Lung (tissue), 12 donors: ENCODE results near the gene NXF3. TPM values are rescaled to one million over a fixed set of nuclear protein-coding genes. Genes with fewer than 3 reads are reported as not detected.

Experiments used
- ATAC-seq: fragments of 200-7000 bp; cut with Tn5 transposase; one replicate; pipeline ENCODE4 v1.9.1; 2020; ENCODE audit warnings: moderate number of reproducible peaks; ENCODE audit not compliant: insufficient read depth, low FRiP score
- DNase-seq, 3 donors: peaks; one replicate each; pipeline ENCODE4 v3.0.0-alpha.2; 2013 to 2017
- H3K27ac ChIP-seq, 2 donors: one replicate each; pipeline ENCODE4 v1.5.1; 2013; ENCODE audit warnings: mild to moderate bottlenecking in 2 of 2, moderate library complexity in 2 of 2, control low read depth in 1 of 2, inconsistent platforms in 1 of 2, low read depth in 1 of 2, low read length in 1 of 2
- H3K27me3 ChIP-seq, 3 donors: one replicate each; pipeline ENCODE4 v1.5.1; 2013; ENCODE audit warnings: low read length in 2 of 3; ENCODE audit not compliant: control insufficient read depth in 3 of 3, insufficient read depth in 3 of 3
- H3K36me3 ChIP-seq, 4 donors: one replicate each; pipeline ENCODE4 v1.5.1; 2013; ENCODE audit warnings: low read length in 4 of 4, mild to moderate bottlenecking in 1 of 4, moderate library complexity in 1 of 4; ENCODE audit not compliant: control insufficient read depth in 4 of 4, insufficient read depth in 4 of 4
- H3K4me1 ChIP-seq, 5 donors: one replicate each; pipeline ENCODE4 v1.5.1; 2013; ENCODE audit warnings: low read length in 5 of 5, mild to moderate bottlenecking in 2 of 5, moderate library complexity in 1 of 5; ENCODE audit not compliant: control insufficient read depth in 5 of 5, insufficient read depth in 5 of 5
- H3K4me3 ChIP-seq: one replicate; pipeline ENCODE4 v1.5.1; 2013; ENCODE audit warnings: mild to moderate bottlenecking, control low read depth, moderate library complexity
- H3K9ac ChIP-seq, 2 donors: one replicate each; pipeline ENCODE4 v1.5.1; 2013; ENCODE audit warnings: low read length in 2 of 2, control low read depth in 1 of 2; ENCODE audit not compliant: insufficient read depth in 1 of 2
- H3K9me3 ChIP-seq, 4 donors: one replicate each; pipeline ENCODE4 v1.5.1; 2013; ENCODE audit warnings: low read length in 3 of 4, mild to moderate bottlenecking in 1 of 4, moderate library complexity in 1 of 4; ENCODE audit not compliant: control insufficient read depth in 4 of 4, insufficient read depth in 3 of 4
- CTCF ChIP-seq: IDR thresholded peaks from 2 replicates; pipeline ENCODE4 v1.5.1; 2012; ENCODE audit warnings: mild to moderate bottlenecking; ENCODE audit errors: control extremely low read depth, extremely low read depth
- WGBS, 2 donors: extraction: QIAGEN DNeasy Blood & Tissue Kit; methylation state at CpG; one replicate each; pipeline ENCODE4 v1.1.7; 2013; 5-methylcytosine and 5-hydroxymethylcytosine counted together
- polyA plus RNA-seq, 2 donors: library from polyadenylated mRNA; stranded (reverse); fragments of 200-250 nt; gene quantifications; one replicate each; pipeline ENCODE4 v1.2.1, GENCODE V29; 2013
- total RNA-seq, 2 donors: library from RNA; depleted of rRNA in 1 of 2; stranded (reverse); fragments of >200 nt in 1 of 2; gene quantifications; one replicate each; pipeline ENCODE4 v1.2.1, GENCODE V29; 2014 to 2021
- donor health status: control.
- donor health status: control.
- donor health status: Bipolar disorder and iron deficiency.
- donor health status: healthy.
- donor health status: DM: yes; HTN: yes; CAD: no.

Gene NXF3
- total and polyA plus RNA-seq, 4 donors: 1.6 to 3.9 (median 2.6) TPM

- Histone ChIP-seq H3K4me3 (no peak overlapping the region), H3K27ac (no peak overlapping the region), H3K9me3 (peaks cover 0 to 3% (median 0%) of the 10 kb centered on the region in 4 donors), H3K27me3 (peaks cover 0 to 2% (median 0%) of the 10 kb centered on the region in 3 donors), H3K4me1 (no peaks in the 10 kb centered on the region), H3K9ac (no peak overlapping the region), H3K36me3 (no peaks in the 10 kb centered on the region)
- 39 to 44% methylated on average over 3 of the region's 3 CpGs for WGBS, 2 donors
- no peak for TF ChIP-seq CTCF
- peak in 2 of 3 donors; percentile 0 to 8 for DNase-seq
- ATAC-seq: no peak
Observed at GRCh38 chrX:103101299-103102042, 8.5 kb upstream of the NXF3 start.

GRCh38 chrX:103100484-103100883 lies 7.5 kb upstream of the NXF3 start:
- no peak overlapping the region for H3K9ac ChIP-seq
- TF ChIP-seq CTCF: no peak
- no peaks in the 10 kb centered on the region for H3K4me1 ChIP-seq
- ATAC-seq (no peak), DNase-seq (no peak)
- H3K27ac ChIP-seq: no peak overlapping the region
- peaks cover 0 to 3% (median 0%) of the 10 kb centered on the region in 4 donors for H3K9me3 ChIP-seq
- H3K27me3 ChIP-seq: peaks cover 0 to 2% (median 0%) of the 10 kb centered on the region in 3 donors
- WGBS, 2 donors: 87 to 91% methylated on average over 4 of the region's 4 CpGs
- no peak overlapping the region for H3K4me3 ChIP-seq
- H3K36me3 ChIP-seq: no peaks in the 10 kb centered on the region

GRCh38 chrX:103099691-103100090 lies 6.7 kb upstream of the NXF3 start:
- no peak for DNase-seq
- WGBS, 2 donors: 77 to 100% methylated on average over 4 of the region's 4 CpGs

More at GRCh38 chrX:103099691-103100090, 6.7 kb upstream of the NXF3 start:
- no peak overlapping the region for H3K9ac ChIP-seq
- no peak for ATAC-seq
- H3K36me3 ChIP-seq: no peaks in the 10 kb centered on the region
- H3K9me3 ChIP-seq: no peaks in the 10 kb centered on the region
- TF ChIP-seq CTCF: no peak
- H3K27me3 ChIP-seq: peaks cover 0 to 2% (median 0%) of the 10 kb centered on the region in 3 donors
- H3K4me3 ChIP-seq: no peak overlapping the region
- H3K27ac ChIP-seq: no peak overlapping the region
- no peaks in the 10 kb centered on the region for H3K4me1 ChIP-seq
